A549 (cell line): ENCODE measurements around the gene ZNF816. TPM values are rescaled to one million over a fixed set of nuclear protein-coding genes. Genes with fewer than 3 reads are reported as not detected.

Experiments used
- ATAC-seq, 2 experiments: fragments of 200-7000 bp in 1 of 2; fragments of >200 bp in 1 of 2; cut with Nextera tagmentation in 1 of 2; cut with Tn5 transposase in 1 of 2; 3 replicates each; pipeline versions ENCODE4 v1.8.0 to v1.9.1; 2018 to 2020; ENCODE audit warnings: mild to moderate bottlenecking in 1 of 2, moderate library complexity in 1 of 2
- CTCF ChIA-PET: fragments of 300-600 bp; sonication (Branson Sonifier 250); formaldehyde crosslinking; extraction: SDS; loops from one replicate; lab custom pipeline; 2021; ENCODE audit warnings: antibody characterized with exemption, inconsistent platforms; lab: Yijun Ruan, JAX
- POLR2A ChIA-PET: fragments of 350-600 bp; formaldehyde crosslinking; extraction: SDS; loops from one replicate; lab custom pipeline; 2021; ENCODE audit warnings: antibody characterized with exemption, inconsistent platforms; lab: Yijun Ruan, JAX
- DNase-seq, 2 experiments: peaks; one replicate each; pipeline versions ENCODE4 v3.0.0 to v3.0.0-alpha.2; 2011 to 2016; ENCODE audit warnings: low read depth in 1 of 2, low spot score in 1 of 2
- FAIRE-seq: peaks from 2 replicates; lab custom pipeline; 2011; peaks lifted over from hg19 to GRCh38; lab: Jason Lieb, UNC
- H3K27ac ChIP-seq, 2 experiments: fragments of >200 bp; sonication (Bioruptor Twin); formaldehyde crosslinking; 3 replicates each; pipeline ENCODE4 v1.5.1; 2016 to 2017
- H3K4me1 ChIP-seq: fragments of >200 bp; sonication (Bioruptor Twin); formaldehyde crosslinking; 3 replicates; pipeline ENCODE4 v1.6.1; 2016
- H3K4me2 ChIP-seq: fragments of >200 bp; sonication (Bioruptor Twin); formaldehyde crosslinking; 3 replicates; pipeline ENCODE4 v1.6.1; 2016
- H3K4me3 ChIP-seq: fragments of >200 bp; sonication (Bioruptor Twin); formaldehyde crosslinking; 3 replicates; pipeline ENCODE4 v1.5.1; 2016
- H3K9me3 ChIP-seq: fragments of >200 bp; sonication (Bioruptor Twin); formaldehyde crosslinking; 3 replicates; pipeline ENCODE4 v1.6.1; 2016
- BHLHE40 ChIP-seq: IDR thresholded peaks from 2 replicates; pipeline ENCODE4 v1.6.1; 2012; ENCODE audit warnings: low read depth, low read length, inconsistent platforms
- CBX8 ChIP-seq: fragments of 200-600 bp; sonication (generic); IDR thresholded peaks from 2 replicates; pipeline ENCODE4 v1.6.1; 2016
- CEBPB ChIP-seq, 2 experiments: fragments of >200 bp in 1 of 2; sonication (Bioruptor Twin) in 1 of 2; formaldehyde crosslinking in 1 of 2; IDR thresholded peaks; 2 replicates each; pipeline ENCODE4 v1.6.1; 2012 to 2016
- CTCF ChIP-seq: fragments of >200 bp; sonication (Bioruptor Twin); formaldehyde crosslinking; IDR thresholded peaks from 3 replicates; pipeline ENCODE4 v1.5.1; 2016
- EHF ChIP-seq: fragments of 250-450 bp; sonication (Bioruptor Pico); IDR thresholded peaks from 2 replicates; pipeline ENCODE4 v1.5.0; 2020; ENCODE audit warnings: mild to moderate bottlenecking
- ELK1 ChIP-seq: fragments of 150-350 bp; IDR thresholded peaks from 2 replicates; pipeline ENCODE4 v1.6.1; 2014; ENCODE audit warnings: low read depth, mild to moderate bottlenecking, low read length
- FOSB ChIP-seq: fragments of 250-450 bp; sonication (Bioruptor Pico); IDR thresholded peaks from 2 replicates; pipeline ENCODE4 v1.5.0; 2020; ENCODE audit warnings: mild to moderate bottlenecking, moderate library complexity
- FOSL2 ChIP-seq, 2 experiments: fragments of 450-650 bp in 1 of 2; fragments of >200 bp in 1 of 2; sonication (Bioruptor Twin) in 1 of 2; formaldehyde crosslinking; IDR thresholded peaks; 2 replicates each; pipeline versions ENCODE4 v1.5.0 to v1.6.1; 2016 to 2020; ENCODE audit warnings: mild to moderate bottlenecking in 1 of 2, moderate library complexity in 1 of 2
- FOXS1 ChIP-seq: fragments of 250-450 bp; sonication (Bioruptor Pico); IDR thresholded peaks from 2 replicates; pipeline ENCODE4 v1.5.0; 2020; ENCODE audit warnings: mild to moderate bottlenecking, moderate library complexity
- HMGXB4 ChIP-seq: fragments of 250-450 bp; sonication (Bioruptor Pico); IDR thresholded peaks from 2 replicates; pipeline ENCODE4 v1.5.0; 2021; ENCODE audit warnings: mild to moderate bottlenecking, moderate library complexity, borderline replicate concordance
- JUN ChIP-seq, 2 experiments: fragments of >200 bp; sonication (Bioruptor Twin); formaldehyde crosslinking; IDR thresholded peaks; 2 replicates in 1 of 2; 3 replicates in 1 of 2; pipeline ENCODE4 v1.6.1; 2016 to 2017
- JUNB ChIP-seq: fragments of >200 bp; sonication (Bioruptor Twin); formaldehyde crosslinking; IDR thresholded peaks from 2 replicates; pipeline ENCODE4 v1.6.1; 2016
- KDM1A ChIP-seq: fragments of 200-600 bp; sonication (generic); IDR thresholded peaks from 2 replicates; pipeline ENCODE4 v1.6.1; 2016; ENCODE audit warnings: low read depth, mild to moderate bottlenecking
- KDM5A ChIP-seq: fragments of 200-600 bp; sonication (generic); IDR thresholded peaks from 2 replicates; pipeline ENCODE4 v1.6.1; 2016; ENCODE audit warnings: antibody characterized with exemption, mild to moderate bottlenecking
- MAFK ChIP-seq: fragments of 450-650 bp; IDR thresholded peaks from 2 replicates; pipeline ENCODE4 v1.6.1; 2014; ENCODE audit not compliant: partially characterized antibody
- MAX ChIP-seq: IDR thresholded peaks from 2 replicates; pipeline ENCODE4 v1.6.1; 2012
- MYC ChIP-seq: IDR thresholded peaks from 2 replicates; pipeline ENCODE4 v1.6.1; 2012; ENCODE audit warnings: mild to moderate bottlenecking, inconsistent platforms, low read length, improper control_type of control experiment, borderline replicate concordance
- NPAS2 ChIP-seq: fragments of 250-450 bp; sonication (Bioruptor Pico); IDR thresholded peaks from 2 replicates; pipeline ENCODE4 v1.8.0; 2022; ENCODE audit warnings: mild to moderate bottlenecking, moderate library complexity, borderline replicate concordance
- NR3C1 ChIP-seq: fragments of >200 bp; sonication (Bioruptor Twin); formaldehyde crosslinking; IDR thresholded peaks from 3 replicates; pipeline ENCODE4 v1.6.1; 2017
- PBX3 ChIP-seq: IDR thresholded peaks from 2 replicates; pipeline ENCODE4 v1.6.1; 2012
- PHF8 ChIP-seq: fragments of 200-600 bp; sonication (generic); IDR thresholded peaks from 2 replicates; pipeline ENCODE4 v1.6.1; 2016; ENCODE audit warnings: low read depth, mild to moderate bottlenecking, antibody characterized with exemption, moderate library complexity, borderline replicate concordance
- POLR2AphosphoS2 ChIP-seq: conservative IDR thresholded peaks from 2 replicates; pipeline ENCODE4 v1.6.1; 2012; ENCODE audit warnings: low read length, improper control_type of control experiment, inconsistent platforms
- RARB ChIP-seq: fragments of 250-450 bp; sonication (Bioruptor Pico); IDR thresholded peaks from 2 replicates; pipeline ENCODE4 v1.8.0; 2021; ENCODE audit warnings: mild to moderate bottlenecking, moderate library complexity
- TFCP2L1 ChIP-seq: fragments of 250-450 bp; sonication (Bioruptor Pico); IDR thresholded peaks from 2 replicates; pipeline ENCODE4 v1.5.0; 2021; ENCODE audit warnings: mild to moderate bottlenecking
- USF2 ChIP-seq: fragments of 450-650 bp; IDR thresholded peaks from 2 replicates; pipeline ENCODE4 v1.6.1; 2014; ENCODE audit warnings: antibody characterized with exemption
- ZSCAN20 ChIP-seq: fragments of 250-450 bp; sonication (Bioruptor Pico); IDR thresholded peaks from 2 replicates; pipeline ENCODE4 v1.8.0; 2022; ENCODE audit warnings: mild to moderate bottlenecking, moderate library complexity
- WGBS: methylation state at CpG from one replicate; pipeline ENCODE4 v1.1.6; 2017; ENCODE audit errors: missing lambda C conversion rate; 5-methylcytosine and 5-hydroxymethylcytosine counted together
- polyA minus RNA-seq: library from RNA; depleted of rRNA, polyadenylated mRNA; stranded (reverse); fragments of >200 nt; gene quantifications from 2 replicates; pipeline ENCODE4 v1.2.3, GENCODE V29; 2011; rRNA and poly(A)+ RNA removed
- polyA plus RNA-seq, 4 experiments: library from polyadenylated mRNA; depleted of rRNA in 3 of 4; stranded (reverse); fragments of >200 nt; fragmentation: RNase III in 1 of 4; extraction: RNeasy Plus Mini Kit Qiagen cat#74134 plus additional on column Dnase treatment in 1 of 4; gene quantifications; 2 replicates in 3 of 4; 3 replicates in 1 of 4; pipeline ENCODE4 v1.2.3, GENCODE V29; 2011 to 2017

Gene ZNF816
- polyA plus RNA-seq (2011; rRNA removed) (0.09 and 0.16 TPM in 2 replicates), polyA plus RNA-seq (2017; fragmentation: RNase III; extraction: RNeasy Plus Mini Kit Qiagen cat#74134 plus additional on column Dnase treatment) (0.05 to 0.22 TPM (median 0.07 TPM) in 3 replicates), polyA minus RNA-seq (not detected in 2 replicates)
- not detected in 2 replicates for polyA plus RNA-seq (2012; cell fraction: cytosol; rRNA removed)
- not detected in 2 replicates for polyA plus RNA-seq (2012; cell fraction: nucleus; rRNA removed)

GRCh38 chr19:52962394-52963246, at the start of gene ZNF816:
Gene ZNF816, minus strand, starts transcription at chr19:52962881. Its CDS starts 6,792 bp downstream, at chr19:52956089.
- no peaks in the 10 kb centered on the region for H3K4me1 ChIP-seq
- DNase-seq (peak in 1 of 2 experiments; percentile 22), ATAC-seq (peak in 1 of 2 experiments; percentile 51; a peak in 3 of 6 replicates), FAIRE-seq (no peak)
- no peak within 1 kb of the TSS for H3K4me2 ChIP-seq
- TF ChIP-seq BHLHE40: no peak
- TF ChIP-seq FOSL2 (IDR thresholded peaks at IDR 0.05): no peak
- TF ChIP-seq FOSL2 (CRISPR knock-in tag; IDR thresholded peaks at IDR 0.05): no peak
- TF ChIP-seq FOXS1 (CRISPR knock-in tag): no peak
- no peak for TF ChIP-seq USF2
- no peak for TF ChIP-seq RARB (CRISPR knock-in tag)
- no peak for TF ChIP-seq FOSB (CRISPR knock-in tag)
- no peak for TF ChIP-seq JUNB
- TF ChIP-seq EHF: no peak
- no peak for TF ChIP-seq KDM5A
- TF ChIP-seq NPAS2: no peak
- TF ChIP-seq NR3C1: no peak
- no peak for TF ChIP-seq ELK1
- no peak for TF ChIP-seq ZSCAN20 (CRISPR knock-in tag)
- no peak for TF ChIP-seq MAX
- 7% methylated on average over 37 of the region's 55 CpGs for WGBS
- H3K27ac ChIP-seq: no peak within 1 kb of the TSS
- H3K9me3 ChIP-seq: peaks cover 76% of the 10 kb centered on the region
- H3K4me3 ChIP-seq: no peak within 1 kb of the TSS
- ChIA-PET POLR2A (no interaction called here), CTCF (no interaction called here)

- POLR2A ChIA-PET: no interaction called here
- WGBS: 18% methylated on average over 6 of the region's 6 CpGs
- DNase-seq (no peak), ATAC-seq (no peak), FAIRE-seq (no peak)
- CTCF ChIA-PET: no interaction called here
- no peak overlapping the region for H3K4me3 ChIP-seq
- TF ChIP-seq HMGXB4 (CRISPR knock-in tag) (no peak), CEBPB (IDR thresholded peaks at IDR 0.05) (no peak), PBX3 (no peak), MYC (no peak), CTCF (no peak), JUN (IDR thresholded peaks at IDR 0.05) (no peak), POLR2AphosphoS2 (no peak), FOSL2 (IDR thresholded peaks at IDR 0.05) (no peak), FOSL2 (CRISPR knock-in tag; IDR thresholded peaks at IDR 0.05) (no peak), KDM1A (no peak), TFCP2L1 (no peak), MAFK (no peak), CBX8 (no peak), PHF8 (no peak)
- H3K9me3 ChIP-seq: peaks cover 75% of the 10 kb centered on the region
- H3K4me1 ChIP-seq: no peaks in the 10 kb centered on the region
- H3K4me2 ChIP-seq: no peak overlapping the region
- H3K27ac ChIP-seq: no peak overlapping the region
Measured at GRCh38 chr19:53012006-53012405, 49.3 kb upstream of the ZNF816 start.
